Testis (tissue), 5 donors: ENCODE data around the gene CGB1. TPM values are rescaled to one million over a fixed set of nuclear protein-coding genes. Genes with fewer than 3 reads are reported as not detected.
"Not testable (repeated sequence)": the region's sequence is repeated elsewhere in the genome, so short reads cannot be mapped to it uniquely, and the experiment has no call there.

Experiments
- DNase-seq: peaks from one replicate; pipeline ENCODE4 v3.0.0-alpha.2; 2019
- H3K27ac ChIP-seq, 2 donors: fragments of 200-600 bp; sonication (generic); one replicate each; pipeline ENCODE4 v1.5.1; 2019
- H3K27me3 ChIP-seq: fragments of 200-600 bp; sonication (generic); one replicate; pipeline ENCODE4 v1.5.1; 2019
- H3K36me3 ChIP-seq: fragments of 200-600 bp; sonication (generic); one replicate; pipeline ENCODE4 v1.5.1; 2017; ENCODE audit warnings: low read depth; ENCODE audit errors: missing control alignments
- H3K4me1 ChIP-seq: fragments of 200-600 bp; sonication (generic); one replicate; pipeline ENCODE4 v1.5.1; 2019
- H3K4me3 ChIP-seq, 2 donors: fragments of 200-600 bp; sonication (generic); one replicate each; pipeline ENCODE4 v1.5.1; 2017 to 2019
- H3K9me3 ChIP-seq: fragments of 200-600 bp; sonication (generic); one replicate; pipeline ENCODE4 v1.5.1; 2017
- CTCF ChIP-seq, 3 experiments: fragments of 450-650 bp in 2 of 3; fragments of 200-600 bp in 1 of 3; sonication (generic) in 1 of 3; IDR thresholded peaks; one replicate each; pipeline ENCODE4 v1.5.1; 2016 to 2019; ENCODE audit warnings: antibody characterized with exemption in 3 of 3, mild to moderate bottlenecking in 2 of 3, moderate library complexity in 1 of 3
- POLR2A ChIP-seq: fragments of 450-650 bp; IDR thresholded peaks from one replicate; pipeline ENCODE4 v1.6.1; 2017; ENCODE audit warnings: antibody characterized with exemption, mild to moderate bottlenecking, moderate library complexity
- WGBS, 2 donors: methylation state at CpG; one replicate each; pipeline ENCODE4 v1.1.5; 2018; 5-methylcytosine and 5-hydroxymethylcytosine counted together
- intact Hi-C: fragments of 100-400 bp; cut with DNase I; formaldehyde crosslinking; loops from one replicate; pipeline ENCODE4 v1.15.1; 2023; ENCODE audit warnings: low total_unique reads
- long read RNA-seq, 2 donors: transcript quantifications; one replicate each; lab custom pipeline, GENCODE V29; 2026
- polyA plus RNA-seq: library from polyadenylated mRNA; stranded (reverse); fragments of 350-450 nt; fragmentation: Illumina TruSeq; extraction: RNeasy Lipid Tissue Mini Kit (QIAGEN cat#74804); gene quantifications from one replicate; pipeline ENCODE4 v1.2.3, GENCODE V29; 2014; ENCODE audit warnings: low read depth, low replicate concordance; ENCODE audit not compliant: insufficient read depth
- total RNA-seq, 2 donors: library from RNA; depleted of rRNA; stranded (reverse); fragments of >200 nt; gene quantifications; one replicate each; pipeline ENCODE4 v1.2.3, GENCODE V29; 2016

CGB1 gene
- 1 to 10 TPM; 2.3 to 2.9 TPM for total RNA-seq
- polyA plus RNA-seq = not detected
- long read RNA-seq, donor 1 = 0 reads
- long read RNA-seq, donor 2 = 0 reads

DNA sequence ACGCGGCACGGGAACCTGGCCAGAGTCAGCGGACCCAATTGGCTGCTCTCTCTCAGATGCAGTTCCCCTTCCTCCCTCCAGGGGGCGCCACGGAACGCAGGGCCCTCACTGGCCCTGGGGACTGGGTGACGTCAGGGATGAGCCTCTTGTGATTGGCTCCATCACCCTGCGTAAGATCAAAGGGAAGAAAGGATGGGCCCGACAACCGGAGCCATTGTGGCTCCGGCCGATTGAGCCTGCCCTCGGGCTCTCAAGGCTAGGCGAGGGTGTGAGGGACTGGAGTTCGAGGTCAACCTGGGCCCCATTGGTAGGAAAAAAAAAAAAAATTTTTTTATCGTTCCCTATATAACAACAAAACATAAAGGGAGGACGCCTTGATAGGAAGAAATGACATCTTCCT lies at the start of gene CGB1:
Gene CGB1, minus strand, starts transcription at position 81 of the 400 bp plus-strand sequence. CDS start 184 bp downstream, outside the sequence.
- H3K27me3 ChIP-seq, H3K4me3 ChIP-seq, H3K36me3 ChIP-seq, H3K27ac ChIP-seq, H3K9me3 ChIP-seq, H3K4me1 ChIP-seq, intact Hi-C loops: not testable (repeated sequence)
- 33 to 60% methylated on average over 18 of the region's 18 CpGs for WGBS, 2 donors
- TF ChIP-seq CTCF (IDR thresholded peaks at IDR 0.05) = peak in 2 of 3 experiments; percentile 59 to 74
- peak; percentile 83 for DNase-seq

GRCh38 chr19:49086296-49086695 lies 49.6 kb upstream of the CGB1 start:
- no peaks in the 10 kb centered on the region for H3K9me3 ChIP-seq
- no peak for DNase-seq
- WGBS, 2 donors = 15 to 18% methylated on average over 11 of the region's 11 CpGs
- intact Hi-C loops = no loop called here
- no peaks in the 10 kb centered on the region for H3K36me3 ChIP-seq
- H3K4me1 ChIP-seq = peaks cover 28% of the 10 kb centered on the region
- H3K27me3 ChIP-seq = no peaks in the 10 kb centered on the region
- peak overlapping the region; percentile 72 to 99 for H3K4me3 ChIP-seq
- TF ChIP-seq POLR2A (no peak), CTCF (IDR thresholded peaks at IDR 0.05) (no peak)
- peak overlapping the region; percentile 71 to 87 for H3K27ac ChIP-seq

GRCh38 chr19:49085868-49086232 lies 49.2 kb upstream of the CGB1 start:
- Histone ChIP-seq H3K9me3 (no peaks in the 10 kb centered on the region), H3K4me3 (peak overlapping the region; percentile 72 to 99), H3K27ac (peak overlapping the region; percentile 71 to 87), H3K27me3 (no peaks in the 10 kb centered on the region), H3K36me3 (no peaks in the 10 kb centered on the region), H3K4me1 (peaks cover 31% of the 10 kb centered on the region)
- WGBS, 2 donors = 0% methylated on average over 14 of the region's 14 CpGs
- intact Hi-C loops = no loop called here
- no peak for TF ChIP-seq POLR2A
- no peak for TF ChIP-seq CTCF (IDR thresholded peaks at IDR 0.05)
- no peak for DNase-seq

DNA sequence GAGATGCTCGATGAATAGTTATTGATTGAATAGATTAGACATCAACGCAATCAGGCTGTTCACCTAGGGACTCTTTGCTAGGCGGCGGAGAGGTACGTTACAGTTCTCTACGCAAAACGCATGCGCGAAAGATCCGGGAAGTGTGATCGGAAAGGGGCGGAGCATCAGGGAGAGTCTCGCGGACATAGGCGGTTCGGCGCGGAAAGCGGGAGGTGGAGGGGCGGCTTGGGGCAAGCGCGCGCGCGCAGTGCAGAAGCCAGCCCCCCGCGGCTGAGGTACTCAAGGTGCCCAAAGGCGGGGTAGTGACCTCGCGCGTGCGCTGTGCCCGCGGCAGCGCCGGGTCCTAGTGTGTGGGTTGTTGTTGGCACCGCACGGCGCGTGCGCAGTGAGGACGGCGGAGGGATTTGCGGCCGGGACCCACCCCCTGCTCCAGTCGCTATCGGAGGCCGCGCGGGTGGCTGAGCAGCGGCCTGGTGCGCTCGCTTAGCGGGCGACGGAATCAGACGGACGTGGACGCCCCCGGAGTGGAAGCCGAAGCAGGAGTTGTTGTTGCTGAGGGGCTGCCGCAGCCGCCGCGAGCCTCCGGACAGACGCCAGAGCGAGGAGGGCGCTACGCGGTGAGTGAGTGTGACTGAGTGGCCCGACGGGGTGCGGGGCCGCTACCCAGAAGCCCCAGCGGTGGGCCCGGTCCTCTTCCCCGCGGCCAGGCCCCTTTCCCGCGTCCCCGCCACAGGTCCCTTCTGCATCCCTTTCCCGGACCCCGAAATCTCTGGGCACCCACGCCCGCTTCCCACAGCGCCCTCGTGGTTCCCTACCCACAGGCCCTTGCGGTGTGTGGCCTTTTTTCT lies 48.5 kb upstream of the CGB1 start, which contains the start of gene SNRNP70:
Gene SNRNP70, plus strand, starts transcription at position 432 of the 848 bp plus-strand sequence. CDS start 964 bp downstream, outside the sequence.
- peak within 1 kb of the TSS; percentile 72 to 99 for H3K4me3 ChIP-seq
- H3K27me3 ChIP-seq = no peaks in the 10 kb centered on the region
- TF ChIP-seq POLR2A (peak; percentile 64), CTCF (IDR thresholded peaks at IDR 0.05) (peak in 1 of 3 experiments; percentile 1)
- no peaks in the 10 kb centered on the region for H3K9me3 ChIP-seq
- peak within 1 kb of the TSS; percentile 71 to 87 for H3K27ac ChIP-seq
- WGBS, 2 donors = 0 to 1% methylated on average over 52 to 85 of the region's 89 CpGs
- intact Hi-C loops = no loop called here
- peaks cover 36% of the 10 kb centered on the region for H3K4me1 ChIP-seq
- no peaks in the 10 kb centered on the region for H3K36me3 ChIP-seq
- DNase-seq = peak; percentile 98
